PC-3 (cell line): ENCODE measurements around the gene CFAP221. TPM values are rescaled to one million over a fixed set of nuclear protein-coding genes. Genes with fewer than 3 reads are reported as not detected.

ENCODE experiments used
- ATAC-seq: fragments of 200-7000 bp; cut with Tn5 transposase; 2 replicates; pipeline ENCODE4 v1.9.1; 2020; ENCODE audit warnings: mild to moderate bottlenecking, moderate library complexity
- BruUV-seq: library from RNA; stranded (reverse); fragments of 400-500 nt; replicated peaks from 2 replicates; lab custom pipeline; 2021; lab: Mats Ljungman, UMichigan
- CTCF ChIA-PET: fragments of 300-600 bp; sonication (Branson Sonifier 250); formaldehyde crosslinking; loops from one replicate; lab custom pipeline; 2022; ENCODE audit warnings: antibody characterized with exemption; lab: Charles Lee
- POLR2A ChIA-PET: fragments of 300-600 bp; sonication (Branson Sonifier 250); formaldehyde crosslinking; loops from one replicate; lab custom pipeline; 2022; ENCODE audit warnings: antibody characterized with exemption; ENCODE audit not compliant: unreplicated experiment; lab: Charles Lee
- DNase-seq: peaks from one replicate; pipeline ENCODE4 v3.0.0-alpha.2; 2015
- H2AFZ ChIP-seq: fragments of 300-600 bp; sonication (generic); 2 replicates; pipeline ENCODE4 v1.6.0; 2016; ENCODE audit warnings: antibody characterized with exemption, low read length
- H3F3A ChIP-seq: fragments of 300-600 bp; sonication (generic); one replicate; pipeline ENCODE4 v1.6.0; 2017; ENCODE audit warnings: antibody characterized with exemption, low read length, control low read depth, mild to moderate bottlenecking; ENCODE audit not compliant: unreplicated experiment
- H3K27ac ChIP-seq: fragments of 300-600 bp; sonication (generic); 2 replicates; pipeline ENCODE4 v1.5.1; 2016; ENCODE audit warnings: mild to moderate bottlenecking, low read length
- H3K27me3 ChIP-seq: fragments of 300-600 bp; sonication (generic); 2 replicates; pipeline ENCODE4 v1.6.1; 2016; ENCODE audit warnings: low read length, mixed read lengths
- H3K36me3 ChIP-seq: fragments of 300-600 bp; sonication (generic); 2 replicates; pipeline ENCODE4 v1.6.1; 2016; ENCODE audit warnings: low read depth, mixed run types, low read length, mixed read lengths
- H3K4me1 ChIP-seq: fragments of 300-600 bp; sonication (generic); 2 replicates; pipeline ENCODE4 v1.5.1; 2016; ENCODE audit warnings: low read length; ENCODE audit not compliant: insufficient read depth
- H3K4me2 ChIP-seq: fragments of 300-600 bp; sonication (generic); 2 replicates; pipeline ENCODE4 v1.6.0; 2016; ENCODE audit warnings: low read length
- H3K4me3 ChIP-seq: fragments of 300-600 bp; sonication (generic); 2 replicates; pipeline ENCODE4 v1.5.1; 2016; ENCODE audit warnings: mild to moderate bottlenecking, low read length, mixed read lengths
- H3K79me2 ChIP-seq: fragments of 300-600 bp; sonication (generic); 2 replicates; pipeline ENCODE4 v1.6.1; 2017; ENCODE audit warnings: low read length, mixed read lengths
- H3K9ac ChIP-seq: fragments of 300-600 bp; sonication (generic); 2 replicates; pipeline ENCODE4 v1.6.0; 2016; ENCODE audit warnings: mild to moderate bottlenecking, low read length
- H3K9me2 ChIP-seq: fragments of 300-600 bp; sonication (generic); replicated peaks from 2 replicates; pipeline ENCODE4 v1.6.1; 2016; ENCODE audit warnings: mixed run types, low read length, mixed read lengths
- H3K9me3 ChIP-seq: fragments of 300-600 bp; sonication (generic); 2 replicates; pipeline ENCODE4 v1.6.1; 2016; ENCODE audit warnings: low read length, mixed read lengths
- H4K20me1 ChIP-seq: fragments of 300-600 bp; sonication (generic); 2 replicates; pipeline ENCODE4 v1.6.1; 2016; ENCODE audit warnings: low read length, mixed read lengths
- EZH2 ChIP-seq: fragments of 300-600 bp; sonication (generic); IDR thresholded peaks from one replicate; pipeline ENCODE4 v1.6.1; 2017; ENCODE audit warnings: antibody characterized with exemption, mild to moderate bottlenecking, low read length; ENCODE audit not compliant: unreplicated experiment
- EZH2phosphoT487 ChIP-seq: fragments of 300-600 bp; sonication (generic); IDR thresholded peaks from 2 replicates; pipeline ENCODE4 v1.6.1; 2018; ENCODE audit warnings: mild to moderate bottlenecking, antibody characterized with exemption, low read length, borderline replicate concordance
- intact Hi-C: fragments of 100-400 bp; cut with micrococcal nuclease; formaldehyde crosslinking; loops from 2 replicates; pipeline ENCODE4 v1.9.0; 2023
- total RNA-seq: library from RNA; depleted of rRNA; stranded (reverse); fragments of >200 nt; gene quantifications from 2 replicates; pipeline ENCODE4 v1.2.3, GENCODE V29; 2014
- TF ChIP-seq, protein P1 (sequence below): fragments of 300-600 bp; sonication (generic); conservative IDR thresholded peaks from 2 replicates; pipeline ENCODE4 v1.5.1; 2017; ENCODE audit warnings: antibody characterized with exemption, low read depth, mild to moderate bottlenecking, low read length

Gene CFAP221
- total RNA-seq, 1 experiment from 2014 or later = not detected

DNA sequence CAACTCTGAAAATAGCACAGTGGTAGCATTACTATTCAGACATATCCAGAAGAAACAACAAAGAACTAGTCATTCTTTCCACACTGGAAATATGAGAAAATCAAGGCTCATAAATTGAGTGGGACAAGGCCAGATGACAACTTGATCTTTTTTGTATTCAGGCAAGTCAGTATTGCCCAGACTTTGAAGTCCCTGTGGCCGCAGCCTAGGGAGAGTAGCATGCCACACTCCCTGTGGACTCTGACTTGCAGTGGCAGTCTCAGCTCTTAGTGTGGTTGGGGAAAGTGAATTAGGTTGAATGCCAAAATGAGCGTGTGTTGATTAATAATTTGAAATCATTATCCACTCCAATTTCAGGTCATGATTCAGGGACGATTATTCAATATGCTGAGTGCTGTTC lies 81.0 kb downstream of the CFAP221 start:
- ATAC-seq (no peak), DNase-seq (no peak)
- H3K79me2 ChIP-seq = no peaks in the 10 kb centered on the region
- no peaks in the 10 kb centered on the region for H3F3A ChIP-seq
- no peak overlapping the region for H3K27ac ChIP-seq
- intact Hi-C loops = no loop called here
- no peaks in the 10 kb centered on the region for H3K4me1 ChIP-seq
- POLR2A ChIA-PET = no interaction called here
- H3K9ac ChIP-seq = no peak overlapping the region
- CTCF ChIA-PET = no interaction called here
- H2AFZ ChIP-seq = no peak overlapping the region
- no peak overlapping the region for H3K4me3 ChIP-seq
- peaks cover 39% of the 10 kb centered on the region for H3K27me3 ChIP-seq
- no peaks in the 10 kb centered on the region for H3K9me3 ChIP-seq
- no peaks in the 10 kb centered on the region for H4K20me1 ChIP-seq
- H3K4me2 ChIP-seq = no peak overlapping the region
- H3K36me3 ChIP-seq = no peaks in the 10 kb centered on the region
- no peaks in the 10 kb centered on the region for H3K9me2 ChIP-seq
- no peak for TF ChIP-seq EZH2phosphoT487
- TF ChIP-seq EZH2 = no peak
- TF ChIP-seq, protein P1, sequence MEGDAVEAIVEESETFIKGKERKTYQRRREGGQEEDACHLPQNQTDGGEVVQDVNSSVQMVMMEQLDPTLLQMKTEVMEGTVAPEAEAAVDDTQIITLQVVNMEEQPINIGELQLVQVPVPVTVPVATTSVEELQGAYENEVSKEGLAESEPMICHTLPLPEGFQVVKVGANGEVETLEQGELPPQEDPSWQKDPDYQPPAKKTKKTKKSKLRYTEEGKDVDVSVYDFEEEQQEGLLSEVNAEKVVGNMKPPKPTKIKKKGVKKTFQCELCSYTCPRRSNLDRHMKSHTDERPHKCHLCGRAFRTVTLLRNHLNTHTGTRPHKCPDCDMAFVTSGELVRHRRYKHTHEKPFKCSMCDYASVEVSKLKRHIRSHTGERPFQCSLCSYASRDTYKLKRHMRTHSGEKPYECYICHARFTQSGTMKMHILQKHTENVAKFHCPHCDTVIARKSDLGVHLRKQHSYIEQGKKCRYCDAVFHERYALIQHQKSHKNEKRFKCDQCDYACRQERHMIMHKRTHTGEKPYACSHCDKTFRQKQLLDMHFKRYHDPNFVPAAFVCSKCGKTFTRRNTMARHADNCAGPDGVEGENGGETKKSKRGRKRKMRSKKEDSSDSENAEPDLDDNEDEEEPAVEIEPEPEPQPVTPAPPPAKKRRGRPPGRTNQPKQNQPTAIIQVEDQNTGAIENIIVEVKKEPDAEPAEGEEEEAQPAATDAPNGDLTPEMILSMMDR = no peak
- no TSS peak for BruUV-seq

DNA sequence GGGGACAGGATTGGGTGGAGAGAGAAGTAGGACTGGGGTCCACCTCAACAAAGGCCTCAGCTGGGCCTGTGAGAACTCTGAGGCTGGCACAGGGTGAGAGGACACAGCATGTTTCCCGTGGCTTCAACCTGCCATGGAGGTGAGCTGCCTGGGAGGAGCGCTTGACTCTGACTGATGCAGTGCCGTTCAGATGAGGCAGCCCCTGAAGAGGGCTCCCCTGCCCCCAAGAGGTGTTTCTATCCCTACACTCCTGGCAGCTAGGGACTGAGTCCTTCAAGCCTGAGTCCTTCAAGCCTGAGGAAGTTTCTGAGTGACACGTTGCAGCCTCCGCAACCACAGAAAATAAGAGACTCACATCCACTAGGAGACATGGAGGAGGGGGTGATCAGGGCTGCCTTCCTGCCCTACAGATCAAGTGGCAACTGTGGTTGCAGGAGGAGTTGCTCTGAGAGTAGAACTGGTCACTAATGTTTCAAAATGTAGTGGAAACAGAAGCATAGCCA lies 85.1 kb downstream of the CFAP221 start:
- CTCF ChIA-PET = no interaction called here

DNA sequence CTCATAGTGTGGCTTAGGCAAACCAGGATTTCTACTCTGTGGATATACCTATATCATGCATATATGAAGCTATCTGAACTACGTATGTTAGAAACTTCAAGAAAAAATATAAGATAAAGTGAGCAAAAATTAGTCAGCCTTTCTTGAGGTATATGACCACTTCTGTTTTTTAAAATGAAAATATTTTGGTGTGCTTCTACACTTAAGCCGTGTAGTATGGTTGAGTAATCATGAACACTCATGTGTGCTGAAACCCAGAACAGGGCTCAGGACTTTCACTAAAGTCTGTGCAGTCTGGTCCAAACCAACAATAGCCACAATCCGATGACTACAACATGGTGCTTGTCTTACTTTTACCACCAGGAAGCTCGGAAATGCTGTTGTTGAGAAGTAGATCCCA lies 85.9 kb downstream of the CFAP221 start:
- no TSS peak for BruUV-seq
- ATAC-seq = no peak

More for the DNA sequence above, 85.1 kb downstream of the CFAP221 start:
- no peaks in the 10 kb centered on the region for H3K4me1 ChIP-seq
- no peaks in the 10 kb centered on the region for H3F3A ChIP-seq
- intact Hi-C loops = no loop called here
- POLR2A ChIA-PET = no interaction called here
- no peak overlapping the region for H3K4me3 ChIP-seq
- H4K20me1 ChIP-seq = no peaks in the 10 kb centered on the region
- no peaks in the 10 kb centered on the region for H3K9me2 ChIP-seq
- TF ChIP-seq EZH2 = no peak
- TF ChIP-seq EZH2phosphoT487 = no peak
- TF ChIP-seq, protein P1 = no peak
- no peak for DNase-seq
- H3K9ac ChIP-seq = no peak overlapping the region
- H3K27ac ChIP-seq = no peak overlapping the region
- no peaks in the 10 kb centered on the region for H3K36me3 ChIP-seq
- no peak overlapping the region for H3K4me2 ChIP-seq
- BruUV-seq = no TSS peak
- peaks cover 31% of the 10 kb centered on the region for H3K27me3 ChIP-seq
- no peak for ATAC-seq
- H2AFZ ChIP-seq = no peak overlapping the region
- H3K9me3 ChIP-seq = no peaks in the 10 kb centered on the region
- no peaks in the 10 kb centered on the region for H3K79me2 ChIP-seq

More for the DNA sequence above, 85.9 kb downstream of the CFAP221 start:
- POLR2A ChIA-PET = no interaction called here
- Histone ChIP-seq H3K79me2 (no peaks in the 10 kb centered on the region), H3F3A (no peaks in the 10 kb centered on the region), H3K27ac (no peak overlapping the region), H3K4me1 (no peaks in the 10 kb centered on the region), H3K4me3 (no peak overlapping the region), H3K9me3 (no peaks in the 10 kb centered on the region), H4K20me1 (no peaks in the 10 kb centered on the region), H3K9me2 (no peaks in the 10 kb centered on the region), H3K36me3 (no peaks in the 10 kb centered on the region), H3K27me3 (peaks cover 31% of the 10 kb centered on the region), H2AFZ (no peak overlapping the region), H3K9ac (no peak overlapping the region), H3K4me2 (no peak overlapping the region)
- DNase-seq = no peak
- intact Hi-C loops = no loop called here
- no peak for TF ChIP-seq EZH2
- CTCF ChIA-PET = no interaction called here
